ENCODE measurements around the gene SLC4A4.

The SLC4A4 gene

DNA sequence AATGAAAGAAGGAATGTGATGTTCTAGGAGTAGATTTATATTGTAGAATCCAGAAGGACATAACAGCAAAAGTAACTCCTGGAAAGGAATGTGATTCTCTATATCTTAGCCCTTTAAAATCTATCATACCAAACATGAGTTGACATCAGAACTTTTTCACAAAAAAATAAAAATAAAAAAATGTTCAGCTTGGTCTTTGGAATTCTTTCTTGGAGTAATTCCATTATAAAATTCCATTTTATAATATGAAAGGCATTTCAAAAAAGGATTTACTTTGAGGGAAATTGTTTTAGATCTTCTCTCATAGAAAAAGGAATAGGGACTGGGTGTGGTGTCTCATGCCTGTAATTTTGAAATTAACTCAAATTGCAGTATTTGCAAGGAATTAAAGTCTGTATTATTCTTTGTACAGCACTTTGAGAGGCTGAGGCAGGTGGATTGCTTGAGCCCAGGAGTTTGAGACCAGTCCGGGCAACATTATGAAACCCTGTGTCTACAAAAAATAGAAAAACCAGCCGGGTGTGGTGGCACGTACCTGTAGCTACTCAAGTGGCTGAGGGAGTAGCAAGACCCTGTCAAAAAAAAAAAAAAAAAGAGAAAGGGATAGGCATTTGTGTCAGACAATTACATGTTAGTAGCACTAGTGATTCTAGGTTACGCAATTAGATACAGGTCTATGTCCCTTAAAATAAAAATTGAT lies 134.9 kb downstream of the SLC4A4 start:
- no peak for DNase-seq

DNA sequence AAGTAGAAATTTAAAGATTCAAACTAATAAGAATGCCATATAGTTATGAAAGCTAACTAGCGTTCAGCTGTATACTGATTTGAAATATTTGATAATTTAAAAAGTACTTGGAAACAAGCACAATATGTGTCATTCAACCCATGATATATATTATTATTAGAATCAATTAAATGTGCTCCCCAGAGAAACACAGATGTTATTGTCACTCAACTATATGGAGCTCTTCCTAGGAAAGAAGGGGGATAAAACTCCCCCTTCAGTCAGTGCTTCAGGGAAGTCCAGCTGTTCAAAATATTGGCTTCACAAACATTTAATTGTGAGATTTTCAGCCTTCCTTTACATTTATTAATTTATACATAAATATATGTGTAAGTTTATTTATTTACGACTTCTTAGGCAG lies 135.9 kb downstream of the SLC4A4 start:
- DNase-seq, result no peak

DNA sequence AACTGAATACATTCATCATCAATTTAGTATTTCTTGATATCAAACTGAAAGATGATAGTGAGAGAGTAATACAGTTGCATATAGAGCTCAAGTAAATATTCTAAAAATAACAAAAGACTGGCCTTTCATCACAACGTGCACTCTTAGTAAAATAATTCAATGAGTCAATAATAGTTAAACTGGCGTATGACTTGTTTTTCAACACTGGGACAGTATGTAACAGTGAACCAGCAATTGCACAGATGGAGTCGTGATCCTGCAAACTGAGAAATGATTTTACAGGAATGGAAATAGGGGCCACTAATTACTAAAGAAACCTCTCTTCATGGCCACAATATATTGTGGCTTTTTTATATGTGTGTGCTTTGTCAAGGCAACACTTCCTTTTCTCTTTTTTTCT lies 137.4 kb downstream of the SLC4A4 start:
- no peak for DNase-seq

DNA sequence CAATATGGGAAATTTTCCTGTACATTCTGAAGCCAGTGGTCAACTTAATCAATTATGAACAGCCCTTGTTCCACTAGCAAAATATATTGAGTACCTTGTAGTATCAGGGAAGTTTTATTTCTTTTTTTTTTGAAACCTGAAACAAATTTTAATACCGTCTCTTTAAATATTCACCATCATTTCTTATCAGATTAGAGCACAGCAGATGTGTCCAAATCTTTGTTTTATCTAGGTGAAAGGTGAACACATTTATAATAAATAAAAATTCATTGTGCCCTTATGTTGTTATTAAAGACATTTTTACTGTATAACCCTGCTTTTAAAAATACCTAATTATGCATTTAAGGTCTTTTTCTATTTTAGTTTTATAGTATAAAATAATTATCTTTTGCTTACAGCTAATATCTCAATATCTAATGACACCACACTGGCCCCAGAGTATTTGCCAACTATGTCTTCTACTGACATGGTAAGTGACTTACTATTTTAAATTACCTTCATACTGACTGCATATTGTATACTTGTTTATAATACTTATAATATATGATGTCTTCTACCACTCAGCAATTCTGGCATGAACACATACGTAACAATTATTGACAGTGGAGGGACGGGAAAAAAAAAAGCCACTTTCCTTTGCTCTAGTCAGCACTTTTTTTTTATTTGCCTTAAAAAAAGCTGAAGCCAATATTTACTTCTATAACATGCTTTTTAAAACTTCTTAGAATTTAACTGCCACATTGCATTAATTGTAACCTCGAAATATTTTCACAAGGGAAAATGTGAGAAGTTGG lies 147.9 kb downstream of the SLC4A4 start:
- DNase-seq, result no peak

DNA sequence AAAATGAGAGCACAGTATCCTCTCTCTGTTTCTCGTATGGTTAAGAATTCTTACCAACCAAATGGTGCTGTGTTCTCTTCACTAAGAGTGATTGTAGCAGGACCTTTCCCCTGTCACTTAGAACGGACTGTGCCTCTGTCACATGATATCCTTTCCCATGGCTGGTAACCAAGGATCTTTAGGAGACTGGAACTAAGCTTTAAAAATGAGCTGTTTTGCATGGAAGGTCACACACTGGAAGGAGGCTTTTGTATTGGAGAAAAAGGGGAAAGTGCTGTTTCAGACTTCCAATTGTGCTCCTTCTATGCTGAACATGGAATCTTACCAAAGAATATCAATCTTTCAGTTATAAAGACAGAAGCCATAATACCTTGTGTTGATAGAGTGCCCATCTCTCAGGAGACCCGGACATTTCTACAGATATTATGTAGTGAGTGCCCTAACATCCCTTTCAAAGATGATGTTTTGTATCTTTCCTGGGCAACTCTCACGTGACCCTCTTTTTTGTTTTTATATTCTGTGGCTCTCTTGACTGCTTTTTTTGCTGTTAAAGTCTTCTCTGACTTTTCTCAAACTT lies 148.6 kb downstream of the SLC4A4 start:
- no peak for DNase-seq

DNA sequence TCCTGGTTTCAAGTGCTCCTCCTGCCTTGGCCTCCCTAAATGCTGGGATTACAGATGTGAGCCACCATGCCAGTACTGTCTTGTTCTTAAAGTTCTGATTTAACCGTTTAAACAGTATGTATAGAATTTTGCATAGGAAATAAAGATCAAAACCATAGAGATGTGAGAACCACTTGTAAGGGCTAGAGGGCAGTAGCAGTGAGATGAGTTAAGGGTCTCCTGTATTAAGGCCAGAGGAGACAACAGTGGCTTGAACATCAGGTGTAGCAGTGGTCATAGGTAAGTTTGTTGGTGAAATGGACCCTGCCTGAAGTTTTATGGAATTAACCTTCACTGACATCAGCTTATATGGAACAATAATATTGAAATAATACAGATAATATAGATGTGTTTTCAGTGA lies 155.7 kb downstream of the SLC4A4 start:
- DNase-seq, result no peak

DNA sequence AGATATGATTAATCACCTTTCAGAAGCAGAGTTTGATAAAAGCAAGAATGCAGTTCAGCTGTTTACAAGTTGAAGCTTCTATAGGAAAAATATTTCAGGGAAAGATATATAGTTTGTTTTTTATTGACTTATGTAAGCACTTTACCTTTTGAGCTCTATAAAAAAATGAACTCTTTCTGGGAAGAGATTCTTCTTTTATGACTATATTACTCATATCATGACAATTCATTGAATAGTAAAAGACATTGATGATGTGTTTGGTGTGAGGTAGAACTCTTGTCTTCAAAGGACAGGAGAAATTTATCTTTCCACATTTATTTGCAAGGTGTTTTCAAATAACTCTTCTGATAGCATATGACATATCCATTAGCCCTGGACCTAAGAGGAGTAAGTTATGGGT lies 156.6 kb downstream of the SLC4A4 start:
- no peak for DNase-seq

DNA sequence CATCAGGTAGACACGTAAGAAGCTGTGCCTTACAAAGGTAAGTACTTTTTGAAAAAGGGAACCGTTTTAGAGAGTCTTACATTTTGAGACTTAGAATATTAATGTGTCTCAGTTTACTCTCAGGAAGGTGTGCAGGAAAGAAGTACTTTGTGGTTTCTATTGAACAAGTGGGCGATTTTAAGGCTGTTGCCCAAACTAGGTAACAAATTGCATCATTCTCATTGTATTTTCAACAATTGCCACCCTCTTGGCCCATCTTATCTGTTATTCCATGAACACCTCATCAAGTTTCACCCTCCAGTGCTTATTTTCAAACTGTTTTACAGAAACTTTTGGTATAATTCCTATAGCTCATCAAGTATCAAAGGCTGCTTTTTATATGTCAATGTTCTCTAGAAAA lies 158.3 kb downstream of the SLC4A4 start:
- no peak for DNase-seq

DNA sequence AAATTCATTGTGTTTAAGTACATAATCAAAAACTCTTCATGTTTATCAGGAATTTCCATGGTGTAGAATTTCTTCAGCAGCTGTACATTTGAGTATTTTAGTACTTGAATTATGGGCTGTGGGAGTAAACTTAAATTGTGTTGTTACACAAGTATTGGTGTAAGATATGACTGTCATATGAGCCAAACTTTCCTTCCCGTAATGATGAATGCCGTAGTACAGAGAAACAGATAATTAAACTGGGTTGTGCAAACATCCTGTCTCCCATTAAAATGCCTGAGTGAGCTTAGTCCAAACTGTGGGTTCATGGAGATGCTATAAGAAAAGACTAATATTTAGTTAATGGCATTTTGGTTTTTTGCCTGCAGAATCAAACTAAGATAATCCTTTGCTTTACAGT lies 159.2 kb downstream of the SLC4A4 start:
- DNase-seq, result no peak

DNA sequence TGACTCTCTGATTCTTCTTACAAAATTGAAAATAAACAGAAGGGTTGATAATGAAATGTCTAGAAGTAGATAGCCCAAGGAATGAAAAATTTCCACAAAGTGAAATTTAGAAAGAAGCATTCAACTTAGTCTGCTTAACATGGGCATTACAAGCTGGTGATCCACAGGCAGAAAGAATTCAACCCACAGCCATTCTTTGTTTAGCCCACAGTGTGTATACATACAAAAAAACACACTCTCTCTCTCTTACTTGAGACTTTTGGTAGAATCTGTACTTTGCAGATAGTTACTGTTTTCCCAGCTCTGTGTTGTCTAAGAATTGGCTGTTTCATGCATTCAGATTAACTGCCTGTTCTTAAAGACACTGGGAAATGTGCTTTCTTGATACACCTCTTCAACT lies 159.8 kb downstream of the SLC4A4 start:
- no peak for DNase-seq

DNA sequence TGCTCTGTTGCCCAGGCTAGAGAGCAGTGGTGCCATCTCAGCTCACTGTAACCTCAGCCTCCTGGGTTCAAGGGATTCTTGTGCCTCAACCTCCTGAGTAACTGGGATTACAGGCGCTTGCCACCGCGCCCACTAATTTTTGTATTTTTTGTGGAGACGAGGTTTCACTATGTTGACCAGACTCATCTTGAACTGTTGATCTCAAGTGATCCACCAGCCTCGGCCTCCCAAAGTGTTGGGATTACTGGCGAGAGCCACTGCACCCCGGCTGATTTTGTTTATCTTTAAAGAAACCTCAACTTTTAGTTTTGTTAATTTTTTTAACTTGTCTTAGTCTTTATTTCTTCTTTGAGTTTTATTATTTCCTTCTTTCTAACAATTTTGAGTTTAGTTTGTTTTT lies 163.2 kb downstream of the SLC4A4 start:
- no peak for DNase-seq

DNA sequence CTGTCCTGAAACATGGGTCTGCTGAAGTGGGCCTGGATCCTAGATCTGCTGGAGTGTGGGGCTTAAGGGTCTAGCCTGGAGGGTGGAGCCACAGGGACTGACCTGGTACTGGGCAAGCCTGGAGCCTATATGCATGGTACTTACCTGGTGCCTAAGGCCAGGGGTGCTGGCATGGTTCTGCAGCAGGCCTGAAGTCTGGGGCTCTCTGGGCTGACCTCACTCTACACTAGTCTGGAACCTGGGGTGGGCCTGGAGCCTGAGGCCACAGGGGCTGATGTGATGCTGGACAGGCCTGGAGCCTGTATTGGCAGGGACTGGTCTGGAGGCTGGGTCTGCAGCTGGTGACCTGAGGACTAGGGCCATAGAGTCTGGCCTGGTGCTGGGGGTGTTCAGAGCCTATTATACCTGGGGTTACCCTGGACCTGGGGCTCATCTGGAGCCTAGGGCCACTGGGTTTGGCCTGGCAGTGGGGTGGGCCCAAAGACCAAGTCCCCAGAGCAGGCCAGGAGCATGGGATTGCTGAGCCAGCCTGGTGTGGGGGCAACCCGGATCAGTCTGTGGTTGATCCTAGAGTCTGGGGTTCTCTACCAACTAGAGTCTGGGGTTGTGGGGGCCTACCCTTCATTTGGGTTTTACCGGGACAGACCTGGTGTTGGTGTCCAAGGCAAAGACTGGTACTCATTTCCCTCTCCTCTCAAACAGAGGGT lies 179.6 kb downstream of the SLC4A4 start:
- DNase-seq, result no peak

DNA sequence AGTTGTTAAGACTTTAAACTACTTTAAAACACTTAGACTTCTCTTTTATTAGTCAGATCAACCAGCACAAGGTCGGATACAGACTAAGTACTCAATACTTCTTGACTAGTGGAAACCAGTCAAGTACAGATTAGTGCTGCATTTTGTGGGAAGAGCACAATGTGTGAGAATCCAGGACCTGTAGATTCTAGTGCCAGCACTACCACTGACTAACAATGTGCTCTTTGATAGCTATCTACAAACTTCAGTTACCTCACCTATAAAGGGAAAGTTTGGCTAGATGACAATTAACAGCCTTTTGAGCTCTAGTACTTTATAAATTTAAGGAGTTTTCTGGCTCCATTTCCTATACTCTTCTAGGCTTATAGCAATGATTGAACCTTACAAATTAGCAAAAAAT lies 181.5 kb downstream of the SLC4A4 start:
- no peak for DNase-seq

DNA sequence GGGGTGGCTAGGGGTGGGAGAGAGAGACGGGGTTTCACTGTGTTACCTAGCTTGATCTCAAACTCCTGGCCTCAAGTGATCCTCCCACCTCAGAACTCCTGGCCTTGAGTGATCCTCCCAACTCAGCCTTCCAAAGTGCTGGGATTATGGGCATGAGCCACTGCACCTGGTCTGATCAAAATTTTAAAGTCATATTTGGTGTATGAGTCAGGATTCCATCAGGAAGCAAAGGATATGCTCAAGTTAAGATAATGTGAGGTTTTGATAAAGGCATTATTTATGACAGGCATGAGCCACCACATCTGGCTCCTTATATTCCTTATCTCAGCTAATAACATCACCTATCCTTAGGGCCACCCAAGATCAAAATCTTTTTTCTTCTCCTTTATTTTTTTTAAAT lies 182.0 kb downstream of the SLC4A4 start:
- no peak for DNase-seq

DNA sequence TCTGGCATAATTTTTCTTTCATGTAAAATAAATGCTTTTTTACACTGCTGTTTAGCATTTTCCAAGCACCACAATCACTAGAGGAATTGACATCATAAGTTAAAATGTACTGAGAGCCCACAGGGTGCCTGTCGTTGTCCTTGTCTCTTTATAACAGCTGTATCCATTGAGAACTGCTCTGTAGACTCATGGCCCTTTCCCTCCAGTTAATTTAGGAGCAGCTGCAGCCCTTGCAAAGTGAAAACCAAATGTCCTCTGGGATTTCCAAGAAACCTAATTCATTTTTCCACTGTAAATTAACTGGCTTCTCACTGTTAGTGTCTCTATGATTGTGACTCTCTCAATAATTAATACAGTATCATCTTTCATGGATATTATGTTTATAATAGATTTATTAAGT lies 185.9 kb downstream of the SLC4A4 start:
- DNase-seq, result no peak

DNA sequence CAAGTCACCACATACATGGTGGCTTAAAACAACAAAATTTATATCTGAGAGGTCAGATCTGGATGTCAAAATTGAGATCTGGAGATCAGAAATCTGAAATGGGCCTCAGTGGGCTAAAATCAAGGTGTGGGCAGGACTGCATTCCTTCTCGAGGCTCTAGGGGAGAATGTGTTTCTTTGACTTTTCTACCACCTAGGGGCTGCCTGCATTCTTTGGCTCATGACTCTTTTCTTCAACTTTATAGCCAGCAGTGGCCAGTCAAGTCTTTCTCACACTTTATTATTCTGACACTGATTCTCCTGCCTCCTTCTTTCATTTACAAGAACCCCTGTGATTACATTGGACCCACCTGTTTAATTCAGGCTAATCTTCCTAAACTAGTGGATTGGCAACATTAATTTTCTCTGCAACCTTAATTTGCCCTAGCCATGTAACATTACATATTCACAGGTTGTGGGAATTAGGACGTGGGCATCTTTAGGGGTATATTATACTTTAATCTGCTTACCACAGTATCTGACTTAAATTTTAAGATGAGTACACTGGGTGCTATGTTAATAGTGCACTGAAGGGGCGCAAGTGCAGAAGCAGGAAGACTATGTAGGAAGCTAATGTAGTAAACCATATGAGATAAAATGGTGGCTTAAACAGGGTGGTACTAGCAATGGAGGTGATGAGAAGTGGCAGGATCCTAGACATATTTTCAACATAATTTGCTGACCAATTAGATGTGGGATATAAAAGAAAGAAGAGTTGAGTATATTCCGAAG lies 188.0 kb downstream of the SLC4A4 start:
- DNase-seq, result no peak

DNA sequence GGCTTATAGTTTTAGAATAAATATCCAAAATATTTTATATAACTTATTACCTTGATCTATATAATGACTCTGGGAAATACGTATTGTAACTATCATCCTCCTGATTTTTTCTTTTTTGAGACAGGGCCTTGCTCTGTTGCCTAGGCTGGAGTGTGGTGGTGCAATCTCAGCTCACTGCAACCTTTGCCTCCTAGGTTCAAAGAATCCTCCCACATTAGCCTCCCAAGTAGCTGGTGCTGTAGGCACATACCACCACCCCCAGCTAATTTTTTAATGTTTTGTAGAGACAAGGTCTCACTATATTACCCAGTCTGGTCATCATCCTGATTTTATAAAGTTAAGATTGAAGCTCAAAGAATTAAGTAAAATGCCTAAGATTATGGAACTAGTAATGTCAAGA lies 193.6 kb downstream of the SLC4A4 start:
- DNase-seq, result no peak

DNA sequence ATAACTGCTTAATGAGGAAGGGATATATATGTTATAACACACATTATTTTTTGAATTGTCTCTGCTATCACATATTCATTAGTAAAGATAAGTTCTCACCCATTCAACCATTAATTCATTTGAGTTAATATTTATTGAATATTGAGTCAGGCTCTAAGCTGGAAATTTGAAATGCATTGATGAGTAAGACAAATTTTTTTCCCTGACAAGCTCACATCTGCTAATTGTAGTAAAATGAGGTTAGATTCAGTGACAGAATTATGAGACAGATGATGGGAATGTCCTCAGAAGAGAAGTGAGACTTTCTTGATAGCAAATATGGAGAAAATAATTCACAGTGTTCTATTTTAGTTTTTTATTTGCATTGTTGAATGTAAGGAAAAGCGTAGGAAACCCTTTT lies 194.3 kb downstream of the SLC4A4 start:
- DNase-seq, result no peak

DNA sequence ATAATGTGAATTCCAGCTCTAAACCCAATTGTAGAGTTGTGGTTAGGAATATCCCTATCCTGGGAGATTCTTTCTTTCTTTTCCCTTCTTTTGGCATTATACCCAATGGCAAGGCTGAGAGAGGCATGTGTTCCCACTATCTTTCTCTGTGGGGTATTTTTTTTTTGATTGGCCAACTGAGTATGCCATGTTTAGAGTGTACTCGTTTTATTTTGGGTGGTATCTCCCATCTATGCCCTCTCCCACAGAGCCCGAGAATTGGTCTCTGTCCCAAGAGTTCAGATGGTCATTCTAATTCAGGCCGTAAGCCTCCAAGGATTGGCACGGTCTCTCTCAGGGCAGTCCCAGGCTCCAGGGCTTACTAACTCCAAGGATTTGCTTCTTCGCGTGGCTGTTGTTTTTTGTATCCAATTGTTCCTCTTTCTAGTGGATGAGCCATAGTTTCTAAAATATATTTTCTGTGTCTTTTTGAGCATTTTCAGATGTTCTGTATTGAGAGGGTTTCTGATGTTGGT lies 198.8 kb downstream of the SLC4A4 start:
- no peak for DNase-seq

DNA sequence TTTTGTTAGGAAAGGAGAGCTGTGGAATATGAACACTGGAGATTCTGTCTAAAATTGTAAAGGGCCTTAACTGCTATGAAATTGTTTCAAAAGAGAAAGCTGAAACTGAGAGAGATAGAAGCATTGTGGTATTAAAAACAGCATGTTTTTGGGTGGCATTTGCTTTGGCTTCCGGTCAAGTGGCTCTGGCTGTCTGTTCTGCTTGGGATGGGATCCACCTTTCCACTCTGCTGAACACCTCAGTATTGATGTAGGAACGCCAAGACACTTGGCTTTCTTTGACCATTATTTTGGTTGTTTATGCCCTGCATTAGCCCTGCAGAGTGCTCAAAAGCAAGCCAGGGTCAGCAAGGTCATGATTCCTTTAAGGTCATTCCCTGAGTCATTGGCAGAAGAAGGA lies 199.7 kb downstream of the SLC4A4 start:
- DNase-seq, result no peak

DNA sequence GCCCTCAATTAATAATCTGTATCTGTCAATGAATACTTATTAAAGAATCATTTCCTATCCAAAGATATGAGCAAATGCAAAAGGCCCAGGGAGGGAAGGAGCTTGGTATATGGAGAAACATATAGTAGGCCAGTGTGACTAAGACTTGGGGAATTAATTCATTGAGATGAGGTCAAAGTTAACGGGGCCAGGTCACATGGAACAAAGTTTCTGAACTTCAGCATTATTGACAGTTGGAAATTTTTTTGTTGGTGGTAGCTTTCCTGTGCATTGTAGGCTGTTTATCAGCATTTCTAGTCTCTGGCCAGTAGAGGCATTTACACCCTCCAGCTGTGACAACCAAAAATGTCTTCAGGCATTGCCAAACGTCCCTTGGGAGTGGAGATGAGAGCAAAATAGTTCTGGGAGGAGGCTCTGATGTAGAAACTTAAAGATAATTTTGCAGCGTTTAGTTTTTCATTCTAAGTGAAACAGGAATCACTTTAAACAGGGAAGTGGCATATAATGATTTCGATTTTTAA lies 202.0 kb downstream of the SLC4A4 start:
- DNase-seq, result no peak

DNA sequence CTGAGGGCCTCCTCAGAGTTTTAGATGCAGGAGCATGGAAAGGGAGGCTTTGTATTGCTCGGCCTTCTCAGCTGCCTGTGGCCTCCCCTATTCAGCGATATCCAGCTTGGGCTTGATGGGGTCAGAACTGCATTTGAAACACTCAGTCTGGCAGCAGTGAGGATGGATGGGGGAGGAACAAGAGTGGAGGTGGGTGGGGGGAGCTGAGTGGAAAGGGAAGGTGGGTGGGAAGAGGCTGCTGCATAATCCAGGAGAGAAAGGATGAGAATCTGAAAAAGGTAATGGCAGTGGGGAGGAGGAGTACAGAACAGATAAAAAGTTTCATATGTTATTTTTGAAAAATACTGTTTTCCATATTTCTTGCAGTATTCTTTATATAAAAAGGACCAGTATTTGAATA lies 202.7 kb downstream of the SLC4A4 start:
- DNase-seq, result no peak

Data from T-helper 2 cell (primary cell).